ENCODE data around the gene LMCD1.

Gene LMCD1

GRCh38 chr3:8482263-8482662 lies 19.4 kb upstream of the LMCD1 start:
- DNase-seq = no peak

DNA sequence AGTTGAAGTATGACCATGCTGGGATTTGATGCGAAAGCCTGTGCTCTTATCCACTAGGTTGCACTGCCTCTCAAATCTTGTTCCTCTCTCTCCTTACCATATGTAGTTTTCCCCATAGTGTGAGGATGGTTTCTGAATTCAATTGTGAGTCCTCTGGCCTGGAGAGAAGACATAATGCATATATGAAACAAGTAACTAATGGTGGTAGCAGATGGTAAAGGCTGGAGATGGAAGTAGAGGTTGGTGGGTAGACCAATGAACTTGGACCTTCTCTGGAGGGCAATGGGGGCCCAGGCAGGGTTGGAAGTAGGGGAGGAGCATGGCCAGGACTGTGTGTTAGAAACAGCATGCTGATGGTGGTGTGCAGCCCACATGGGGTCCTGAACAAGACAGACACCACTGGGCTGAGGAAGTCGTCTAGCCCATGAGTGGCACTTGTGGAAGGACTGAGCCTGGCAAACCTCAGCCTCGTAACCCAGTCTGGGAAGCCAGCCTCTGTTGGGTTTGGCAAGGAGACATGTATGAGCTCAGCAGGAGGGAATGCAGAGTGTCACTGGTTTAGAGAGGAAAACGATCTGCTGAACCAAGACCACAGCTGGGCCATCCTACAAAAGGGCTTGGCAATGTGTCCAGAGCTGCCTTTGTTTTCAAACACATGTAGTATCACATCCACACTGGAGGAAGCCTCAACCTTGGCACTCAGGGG lies 18.5 kb upstream of the LMCD1 start:
- DNase-seq = no peak
- in situ Hi-C loops (cut with MboI; ENCODE audit: low pct_unique_long_range_greater_than_20kb, low sequenced_read_pairs) = no loop called here

More at GRCh38 chr3:8482263-8482662, 19.4 kb upstream of the LMCD1 start:
- in situ Hi-C loops (cut with MboI; ENCODE audit: low pct_unique_long_range_greater_than_20kb, low sequenced_read_pairs) = no loop called here

DNA sequence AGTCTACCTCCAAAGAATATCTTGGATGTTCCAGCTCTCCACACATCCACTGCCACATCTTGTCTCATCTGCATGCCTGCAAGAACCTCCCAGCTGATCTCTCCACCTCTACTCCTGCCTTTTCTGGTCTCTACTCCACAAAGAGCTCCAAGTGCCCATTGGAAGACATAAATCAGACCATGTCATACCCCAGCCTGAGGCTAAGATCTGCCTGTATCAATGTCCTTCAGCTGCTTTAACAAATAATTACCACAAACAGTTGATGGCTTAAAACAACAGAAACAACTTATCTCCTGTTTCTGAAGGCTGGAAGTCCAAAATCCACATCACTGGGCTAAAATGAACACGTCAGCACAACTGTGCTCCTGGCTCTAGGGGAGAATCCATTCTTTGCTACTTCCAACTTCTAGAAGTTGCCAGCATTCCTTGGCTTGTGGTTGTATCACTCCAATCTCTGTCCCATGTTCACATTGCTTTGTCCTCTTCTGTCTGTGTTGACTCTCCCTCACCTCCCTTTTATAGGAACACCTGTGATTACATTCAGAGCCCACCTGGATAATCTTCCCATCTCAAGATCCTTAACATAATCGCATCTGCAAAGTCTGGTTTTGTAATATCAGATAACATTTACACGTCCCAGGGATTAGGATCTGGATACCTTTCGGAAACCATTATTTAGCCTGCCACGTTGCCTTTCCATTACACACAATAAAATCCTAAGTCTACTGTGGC lies 17.0 kb upstream of the LMCD1 start:
- no peak for DNase-seq
- in situ Hi-C loops (cut with MboI; ENCODE audit: low pct_unique_long_range_greater_than_20kb, low sequenced_read_pairs) = no loop called here

- in situ Hi-C loops (cut with MboI; ENCODE audit: low pct_unique_long_range_greater_than_20kb, low sequenced_read_pairs) = no loop called here
- DNase-seq = no peak
Measured at GRCh38 chr3:8485141-8485870, 16.3 kb upstream of the LMCD1 start.

DNA sequence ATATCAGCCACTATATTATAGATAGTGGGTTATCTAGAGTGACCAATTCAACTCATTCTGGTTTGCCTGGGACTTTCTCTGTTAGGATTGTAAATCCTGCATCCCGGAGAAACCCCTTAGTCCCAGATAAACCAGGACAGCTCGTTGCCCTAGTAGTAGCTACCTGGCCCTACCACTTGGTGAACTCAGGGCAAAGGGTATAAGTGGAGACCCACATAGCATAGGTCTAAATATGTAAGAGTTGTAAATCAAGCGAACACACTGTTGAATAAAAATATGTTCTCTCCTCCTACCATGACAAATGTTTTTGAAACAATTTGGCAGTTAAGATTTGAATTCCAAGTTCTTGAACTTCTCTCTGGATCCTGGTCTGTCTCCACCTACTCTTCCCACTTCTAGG lies 15.7 kb upstream of the LMCD1 start:
- no peak for DNase-seq
- in situ Hi-C loops (cut with MboI; ENCODE audit: low pct_unique_long_range_greater_than_20kb, low sequenced_read_pairs) = no loop called here

DNA sequence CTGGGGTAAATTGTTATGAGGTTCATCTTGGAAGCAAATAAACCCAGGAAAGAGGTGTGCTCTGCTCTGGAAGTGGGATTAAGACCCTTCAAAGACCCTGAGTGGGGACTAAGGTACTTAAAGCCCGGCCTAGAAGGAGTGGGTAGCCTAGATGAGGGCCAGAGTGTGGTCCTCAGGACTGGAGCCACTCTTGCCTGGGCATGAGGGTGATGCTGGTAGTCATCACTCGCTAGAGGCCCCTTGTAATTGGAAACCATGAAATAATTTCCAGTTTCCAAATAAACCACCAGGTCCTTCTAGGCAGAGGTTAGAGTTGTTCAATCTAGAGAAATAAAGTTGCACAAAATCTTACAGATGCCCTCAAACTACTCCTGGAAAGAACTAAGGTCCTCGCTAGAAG lies 15.2 kb upstream of the LMCD1 start:
- in situ Hi-C loops (cut with MboI; ENCODE audit: low pct_unique_long_range_greater_than_20kb, low sequenced_read_pairs) = no loop called here
- no peak for DNase-seq

DNA sequence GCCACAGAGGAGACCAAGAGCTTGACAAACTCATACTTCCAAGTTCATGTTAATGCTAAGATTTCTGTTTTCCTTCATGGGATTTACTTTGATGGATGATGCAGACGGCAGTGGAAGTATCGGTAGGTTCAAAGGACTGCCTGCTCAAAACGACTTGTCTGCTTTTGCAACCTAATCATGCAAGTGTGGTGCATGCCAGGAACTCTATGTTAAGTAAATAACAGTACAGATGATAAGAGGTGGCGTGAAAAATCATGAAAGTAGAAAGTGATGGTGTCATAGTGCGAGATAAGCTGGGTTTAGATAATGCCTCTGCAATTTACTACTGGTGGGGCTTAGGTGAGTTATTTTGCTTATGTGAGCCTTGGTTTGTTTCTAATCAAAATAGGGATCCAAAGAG lies 14.7 kb upstream of the LMCD1 start:
- DNase-seq = no peak
- in situ Hi-C loops (cut with MboI; ENCODE audit: low pct_unique_long_range_greater_than_20kb, low sequenced_read_pairs) = no loop called here

GRCh38 chr3:8488411-8488810 lies 13.2 kb upstream of the LMCD1 start:
- in situ Hi-C loops (cut with MboI; ENCODE audit: low pct_unique_long_range_greater_than_20kb, low sequenced_read_pairs) = no loop called here
- no peak for DNase-seq

DNA sequence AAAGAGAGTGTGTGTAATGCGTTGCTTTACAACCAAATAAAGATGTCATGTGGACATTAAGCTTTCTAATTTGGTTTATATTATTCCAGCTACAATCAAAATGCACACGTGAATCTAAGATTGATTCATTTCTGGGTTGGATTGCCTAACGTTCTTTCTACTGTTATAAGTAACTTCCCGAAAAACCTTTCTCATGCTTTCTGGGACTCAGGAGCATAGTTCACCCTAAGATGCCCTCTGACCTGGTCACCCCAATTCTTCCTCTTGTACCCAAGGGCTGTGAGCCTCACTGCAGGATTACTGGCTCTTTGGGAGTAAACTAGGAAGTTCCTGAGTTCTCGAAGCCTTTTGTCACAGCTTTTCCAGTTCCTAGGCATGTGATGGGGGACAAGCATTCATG lies 12.7 kb upstream of the LMCD1 start:
- DNase-seq = no peak
- in situ Hi-C loops (cut with MboI; ENCODE audit: low pct_unique_long_range_greater_than_20kb, low sequenced_read_pairs) = no loop called here

GRCh38 chr3:8489278-8489792 lies 12.3 kb upstream of the LMCD1 start:
- in situ Hi-C loops (cut with MboI; ENCODE audit: low pct_unique_long_range_greater_than_20kb, low sequenced_read_pairs) = no loop called here

GRCh38 chr3:8490079-8490552 lies 11.5 kb upstream of the LMCD1 start:
- in situ Hi-C loops (cut with MboI; ENCODE audit: low pct_unique_long_range_greater_than_20kb, low sequenced_read_pairs) = no loop called here
- no peak for DNase-seq

More at GRCh38 chr3:8489278-8489792, 12.3 kb upstream of the LMCD1 start:
- no peak for DNase-seq

DNA sequence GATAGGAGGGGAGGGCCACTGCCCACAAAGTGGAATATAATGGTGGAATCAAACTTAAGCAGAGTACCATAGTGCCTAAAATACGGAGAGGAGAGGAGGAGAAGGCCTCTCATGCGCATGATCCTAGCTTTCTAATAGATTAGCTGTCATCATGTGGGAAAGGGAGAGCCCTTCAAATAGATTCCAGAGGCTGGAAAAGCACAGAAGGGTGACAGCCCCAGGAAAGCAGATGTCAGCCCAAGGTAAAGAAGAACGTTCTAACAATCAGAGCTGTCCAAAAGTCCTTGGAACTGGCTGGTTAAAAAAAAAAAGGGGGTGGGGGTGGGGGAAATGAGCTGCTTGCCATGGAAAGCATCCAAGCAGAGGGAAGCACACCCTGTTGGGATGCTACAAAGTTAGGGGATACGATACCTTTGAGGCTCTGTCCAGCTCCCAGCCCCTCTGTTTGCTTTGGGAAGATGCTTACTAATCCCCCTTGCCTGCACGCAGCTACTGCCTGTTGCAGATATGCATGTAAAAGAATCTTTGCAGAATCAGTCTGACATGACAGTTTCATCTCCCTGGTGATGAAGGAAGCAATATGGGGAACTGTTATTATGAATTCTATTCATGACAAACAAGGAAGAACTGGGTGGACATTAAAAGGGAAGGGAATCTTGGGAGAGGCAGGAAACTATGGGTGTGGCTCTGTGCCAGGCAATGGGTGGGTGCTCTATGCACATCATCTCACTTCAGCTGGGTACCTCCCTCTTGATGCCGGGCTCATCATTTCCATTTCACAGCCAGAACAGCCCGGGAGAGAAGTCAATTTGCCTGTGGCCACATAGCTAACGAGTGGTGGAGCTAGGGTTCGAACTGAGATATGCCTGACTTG lies 10.1 kb upstream of the LMCD1 start:
- in situ Hi-C loops (cut with MboI; ENCODE audit: low pct_unique_long_range_greater_than_20kb, low sequenced_read_pairs) = no loop called here

GRCh38 chr3:8492744-8493511 lies 8.7 kb upstream of the LMCD1 start:
- in situ Hi-C loops (cut with MboI; ENCODE audit: low pct_unique_long_range_greater_than_20kb, low sequenced_read_pairs) = no loop called here
- DNase-seq = no peak

More for the DNA sequence above, 10.1 kb upstream of the LMCD1 start:
- DNase-seq = no peak

- in situ Hi-C loops (cut with MboI; ENCODE audit: low pct_unique_long_range_greater_than_20kb, low sequenced_read_pairs) = no loop called here
- no peak for DNase-seq
Measured at GRCh38 chr3:8493744-8494143, 7.9 kb upstream of the LMCD1 start.

GRCh38 chr3:8494327-8494726 lies 7.3 kb upstream of the LMCD1 start:
- no peak for DNase-seq
- in situ Hi-C loops (cut with MboI; ENCODE audit: low pct_unique_long_range_greater_than_20kb, low sequenced_read_pairs) = no loop called here

GRCh38 chr3:8497582-8497981 lies 4.0 kb upstream of the LMCD1 start:
- no peak for DNase-seq

DNA sequence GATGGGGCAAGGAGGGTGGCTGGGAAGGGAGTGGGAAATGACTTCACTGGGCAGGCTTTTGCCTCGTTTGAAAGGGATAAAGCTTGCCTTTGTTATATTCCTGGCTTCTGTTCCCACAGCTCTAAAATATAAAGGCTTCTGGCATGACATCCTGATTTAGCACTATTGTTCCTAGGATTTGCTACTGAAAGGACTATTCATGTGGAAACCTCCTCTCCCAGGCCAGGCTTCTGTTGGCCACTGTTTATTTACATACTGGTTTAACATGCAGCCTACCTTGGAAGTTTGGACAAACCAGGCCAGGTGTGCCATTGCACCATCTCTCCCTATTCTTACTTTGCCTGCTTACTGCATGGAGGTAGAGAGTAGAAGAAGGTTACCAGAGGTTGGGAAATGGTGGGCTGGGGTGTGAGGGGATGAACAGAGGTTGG lies 2.4 kb upstream of the LMCD1 start:
- no peak for DNase-seq
- in situ Hi-C loops (cut with MboI; ENCODE audit: low pct_unique_long_range_greater_than_20kb, low sequenced_read_pairs) = no loop called here

More at GRCh38 chr3:8497582-8497981, 4.0 kb upstream of the LMCD1 start:
- in situ Hi-C loops (cut with MboI; ENCODE audit: low pct_unique_long_range_greater_than_20kb, low sequenced_read_pairs) = no loop called here

- in situ Hi-C loops (cut with MboI; ENCODE audit: low pct_unique_long_range_greater_than_20kb, low sequenced_read_pairs) = no loop called here
- no peak for DNase-seq
Measured at GRCh38 chr3:8500319-8500988, 1.2 kb upstream of the LMCD1 start.
